HEK293 (cell line): ENCODE measurements around the gene GFOD1.
"Not testable (repeated sequence)": the region's sequence is repeated elsewhere in the genome, so short reads cannot be mapped to it uniquely, and the experiment has no call there.

Source experiments
- CTCF ChIA-PET: fragments of 350-600 bp; formaldehyde crosslinking; extraction: SDS; loops from one replicate; lab custom pipeline; 2021; ENCODE audit warnings: antibody characterized with exemption; lab: Yijun Ruan, JAX
- POLR2A ChIA-PET: fragments of 300-600 bp; formaldehyde crosslinking; extraction: SDS; loops from one replicate; lab custom pipeline; 2020; ENCODE audit warnings: antibody characterized with exemption, inconsistent platforms; lab: Yijun Ruan, JAX
- H3K27ac ChIP-seq: fragments of 200-500 bp; sonication (Bioruptor generic); 2 replicates; pipeline ENCODE4 v1.5.1; 2014; ENCODE audit warnings: low read depth, low read length, control low read depth, inconsistent platforms; ENCODE audit errors: extremely low read depth
- H3K36me3 ChIP-seq, 2 experiments: fragments of 200-500 bp in 1 of 2; sonication (Bioruptor generic) in 1 of 2; 1 replicate in 1 of 2; 2 replicates in 1 of 2; pipeline ENCODE4 v1.5.1; 2014 to 2017; ENCODE audit warnings: inconsistent platforms in 2 of 2, low read length in 2 of 2; ENCODE audit not compliant: control insufficient read depth in 2 of 2, insufficient read depth in 1 of 2
- H3K4me1 ChIP-seq: fragments of 200-500 bp; sonication (Bioruptor generic); 2 replicates; pipeline ENCODE4 v1.5.1; 2014; ENCODE audit warnings: mild to moderate bottlenecking, low read length, inconsistent platforms; ENCODE audit not compliant: control insufficient read depth, insufficient read depth
- H3K4me3 ChIP-seq: 2 replicates; pipeline ENCODE4 v1.5.1; 2011; ENCODE audit warnings: low read depth, mild to moderate bottlenecking, control low read depth, low read length, moderate library complexity
- H3K9me3 ChIP-seq: fragments of 200-500 bp; sonication (Bioruptor generic); 2 replicates; pipeline ENCODE4 v1.5.1; 2014; ENCODE audit warnings: low read depth, low read length, inconsistent platforms; ENCODE audit not compliant: control insufficient read depth, insufficient read depth
- BCL11A ChIP-seq: fragments of 450-650 bp; formaldehyde crosslinking; IDR thresholded peaks from 2 replicates; pipeline ENCODE4 v1.5.1; 2016; ENCODE audit warnings: low read depth, missing biosample characterization, missing genetic modification characterization
- EGR2 ChIP-seq: fragments of 450-650 bp; formaldehyde crosslinking; IDR thresholded peaks from 2 replicates; pipeline ENCODE4 v1.5.1; 2016; ENCODE audit warnings: low read depth, missing biosample characterization, missing genetic modification characterization
- KLF1 ChIP-seq: fragments of 450-650 bp; formaldehyde crosslinking; IDR thresholded peaks from 2 replicates; pipeline ENCODE4 v1.5.1; 2016; ENCODE audit warnings: missing biosample characterization, missing genetic modification characterization
- KLF10 ChIP-seq: fragments of 450-650 bp; IDR thresholded peaks from 2 replicates; pipeline ENCODE4 v1.5.1; 2018; ENCODE audit warnings: missing biosample characterization, mild to moderate bottlenecking, missing genetic modification characterization
- KLF7 ChIP-seq: fragments of 450-650 bp; formaldehyde crosslinking; IDR thresholded peaks from 2 replicates; pipeline ENCODE4 v1.5.1; 2016; ENCODE audit warnings: missing biosample characterization, missing genetic modification characterization, borderline replicate concordance
- KLF9 ChIP-seq: fragments of 450-650 bp; formaldehyde crosslinking; IDR thresholded peaks from 2 replicates; pipeline ENCODE4 v1.5.1; 2016; ENCODE audit warnings: missing biosample characterization, missing genetic modification characterization, low read depth
- SP3 ChIP-seq: fragments of 450-650 bp; formaldehyde crosslinking; IDR thresholded peaks from 2 replicates; pipeline ENCODE4 v1.5.1; 2016; ENCODE audit warnings: missing biosample characterization, missing genetic modification characterization
- ZBTB17 ChIP-seq: fragments of 450-650 bp; formaldehyde crosslinking; IDR thresholded peaks from 2 replicates; pipeline ENCODE4 v1.5.1; 2016; ENCODE audit warnings: missing biosample characterization, missing genetic modification characterization
- ZBTB21 ChIP-seq: fragments of 450-650 bp; formaldehyde crosslinking; IDR thresholded peaks from 2 replicates; pipeline ENCODE4 v1.5.1; 2017; ENCODE audit warnings: missing biosample characterization, missing genetic modification characterization
- ZEB2 ChIP-seq: fragments of 450-650 bp; formaldehyde crosslinking; IDR thresholded peaks from 2 replicates; pipeline ENCODE4 v1.5.1; 2016; ENCODE audit warnings: missing biosample characterization, missing genetic modification characterization
- ZFHX2 ChIP-seq: fragments of 450-650 bp; formaldehyde crosslinking; conservative IDR thresholded peaks from 2 replicates; pipeline ENCODE4 v1.5.1; 2016; ENCODE audit warnings: missing biosample characterization, missing genetic modification characterization
- ZNF133 ChIP-seq: fragments of 450-650 bp; formaldehyde crosslinking; IDR thresholded peaks from 2 replicates; pipeline ENCODE4 v1.5.1; 2016; ENCODE audit warnings: missing biosample characterization, missing genetic modification characterization
- ZNF146 ChIP-seq: fragments of 450-650 bp; formaldehyde crosslinking; IDR thresholded peaks from 2 replicates; pipeline ENCODE4 v1.5.1; 2016; ENCODE audit warnings: missing biosample characterization, missing genetic modification characterization
- ZNF214 ChIP-seq: fragments of 450-650 bp; formaldehyde crosslinking; IDR thresholded peaks from 2 replicates; pipeline ENCODE4 v1.5.1; 2017; ENCODE audit warnings: missing biosample characterization, mild to moderate bottlenecking, missing genetic modification characterization, borderline replicate concordance
- ZNF23 ChIP-seq: fragments of 450-650 bp; formaldehyde crosslinking; IDR thresholded peaks from 2 replicates; pipeline ENCODE4 v1.5.1; 2016; ENCODE audit warnings: missing biosample characterization, missing genetic modification characterization, borderline replicate concordance
- ZNF473 ChIP-seq: fragments of 450-650 bp; formaldehyde crosslinking; IDR thresholded peaks from 2 replicates; pipeline ENCODE4 v1.5.1; 2017; ENCODE audit warnings: missing biosample characterization, missing genetic modification characterization
- ZNF585B ChIP-seq: fragments of 450-650 bp; formaldehyde crosslinking; IDR thresholded peaks from 2 replicates; pipeline ENCODE4 v1.5.1; 2016; ENCODE audit warnings: missing biosample characterization, missing genetic modification characterization
- ZNF610 ChIP-seq: fragments of 450-650 bp; formaldehyde crosslinking; IDR thresholded peaks from 2 replicates; pipeline ENCODE4 v1.5.1; 2016; ENCODE audit warnings: missing biosample characterization, missing genetic modification characterization, borderline replicate concordance
- ZXDB ChIP-seq: fragments of 450-650 bp; formaldehyde crosslinking; IDR thresholded peaks from 2 replicates; pipeline ENCODE4 v1.5.1; 2016; ENCODE audit warnings: missing biosample characterization, missing genetic modification characterization
- TF ChIP-seq, protein P1 (sequence below): fragments of 450-650 bp; IDR thresholded peaks from 2 replicates; pipeline ENCODE4 v1.5.1; 2018; ENCODE audit warnings: missing biosample characterization, missing genetic modification characterization
- TF ChIP-seq, protein P2 (sequence below): fragments of 450-650 bp; formaldehyde crosslinking; IDR thresholded peaks from 2 replicates; pipeline ENCODE4 v1.5.1; 2016; ENCODE audit warnings: missing biosample characterization, missing genetic modification characterization
- TF ChIP-seq, protein P3 (sequence below): fragments of 450-650 bp; formaldehyde crosslinking; IDR thresholded peaks from 2 replicates; pipeline ENCODE4 v1.5.1; 2016; ENCODE audit warnings: missing biosample characterization, missing genetic modification characterization
- TF ChIP-seq, protein P4 (sequence below): fragments of 450-650 bp; formaldehyde crosslinking; conservative IDR thresholded peaks from 2 replicates; pipeline ENCODE4 v1.5.1; 2016; ENCODE audit warnings: low read depth, missing biosample characterization, missing genetic modification characterization

GFOD1 gene

DNA sequence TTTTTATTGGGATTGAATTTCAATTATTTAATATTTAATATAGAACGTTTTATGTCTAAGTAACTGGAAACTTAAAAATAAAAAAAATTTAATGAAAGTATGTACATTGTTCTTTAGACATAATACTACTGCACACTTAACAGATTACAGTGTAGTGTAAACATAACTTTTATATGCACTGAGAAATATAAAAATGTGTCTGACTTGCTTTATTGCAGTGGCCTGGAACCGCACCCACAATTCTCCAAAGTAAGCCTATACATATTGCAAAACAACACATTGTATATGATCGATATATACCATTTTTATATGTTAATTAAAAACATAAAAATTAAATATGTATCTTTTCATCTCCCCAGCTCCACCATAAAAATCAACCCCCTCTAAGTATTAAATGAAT, 42.8 kb downstream of the GFOD1 start (continued):
- TF ChIP-seq, protein P1, sequence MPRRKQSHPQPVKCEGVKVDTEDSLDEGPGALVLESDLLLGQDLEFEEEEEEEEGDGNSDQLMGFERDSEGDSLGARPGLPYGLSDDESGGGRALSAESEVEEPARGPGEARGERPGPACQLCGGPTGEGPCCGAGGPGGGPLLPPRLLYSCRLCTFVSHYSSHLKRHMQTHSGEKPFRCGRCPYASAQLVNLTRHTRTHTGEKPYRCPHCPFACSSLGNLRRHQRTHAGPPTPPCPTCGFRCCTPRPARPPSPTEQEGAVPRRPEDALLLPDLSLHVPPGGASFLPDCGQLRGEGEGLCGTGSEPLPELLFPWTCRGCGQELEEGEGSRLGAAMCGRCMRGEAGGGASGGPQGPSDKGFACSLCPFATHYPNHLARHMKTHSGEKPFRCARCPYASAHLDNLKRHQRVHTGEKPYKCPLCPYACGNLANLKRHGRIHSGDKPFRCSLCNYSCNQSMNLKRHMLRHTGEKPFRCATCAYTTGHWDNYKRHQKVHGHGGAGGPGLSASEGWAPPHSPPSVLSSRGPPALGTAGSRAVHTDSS (tag by site-specific recombination), result no peak

DNA sequence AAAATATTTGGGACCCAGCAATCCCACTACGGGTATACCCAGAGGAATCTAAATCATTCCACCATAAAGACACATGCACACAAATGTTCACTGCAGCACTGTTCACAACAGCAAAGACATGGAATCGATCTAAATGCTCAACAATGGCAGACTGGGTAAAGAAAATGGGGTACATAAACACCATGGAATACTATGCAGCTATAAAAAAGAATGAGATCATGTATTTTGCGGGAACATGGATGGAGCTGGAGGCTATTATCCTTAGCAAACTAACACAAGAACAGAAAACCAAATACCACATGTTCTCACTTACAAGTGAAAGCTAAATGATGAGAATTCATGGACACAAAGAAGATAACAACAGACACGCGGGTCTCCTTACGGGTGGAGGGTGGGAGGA, 43.4 kb downstream of the GFOD1 start:
- H3K4me1 ChIP-seq, result peaks cover 13% of the 10 kb centered on the region
- H3K36me3 ChIP-seq, H3K27ac ChIP-seq, H3K4me3 ChIP-seq, H3K9me3 ChIP-seq, POLR2A ChIA-PET: not testable (repeated sequence)
- peak; percentile 85 for TF ChIP-seq ZNF146 (tag by site-specific recombination)
- TF ChIP-seq, protein P2, sequence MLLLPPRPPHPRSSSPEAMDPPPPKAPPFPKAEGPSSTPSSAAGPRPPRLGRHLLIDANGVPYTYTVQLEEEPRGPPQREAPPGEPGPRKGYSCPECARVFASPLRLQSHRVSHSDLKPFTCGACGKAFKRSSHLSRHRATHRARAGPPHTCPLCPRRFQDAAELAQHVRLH, result 0 out of 2 replicates have a peak, but pooled peaks have one; percentile 46
- CTCF ChIA-PET, result interaction anchor here (0.6 to 1.1 kb wide), 3 partner anchors 11 to 176 kb away, joined by 3 to 4 read pairs (median 4); partner anchors contain the start of gene SIRT5

DNA sequence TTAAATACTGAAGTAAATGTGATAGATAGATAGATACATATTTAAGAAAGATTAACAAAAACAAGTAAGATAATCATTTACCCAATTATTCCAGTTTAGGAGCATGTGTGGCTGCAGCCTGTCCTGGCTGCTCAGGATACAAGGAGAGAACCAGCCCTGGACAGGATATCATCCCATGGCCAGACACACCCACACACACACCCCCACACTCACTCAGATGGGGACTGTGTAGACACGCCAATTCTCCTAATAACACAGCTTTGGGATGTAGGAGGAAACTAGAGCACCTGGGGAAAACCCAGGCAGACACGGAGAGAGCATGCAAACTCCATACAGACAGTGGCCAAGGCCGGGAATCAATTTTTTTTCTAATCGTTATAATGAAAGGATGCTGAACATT, 45.6 kb downstream of the GFOD1 start:
- POLR2A ChIA-PET, result no interaction called here
- Histone ChIP-seq H3K4me1 (peaks cover 12% of the 10 kb centered on the region), H3K36me3 (no peaks in the 10 kb centered on the region), H3K27ac (no peak overlapping the region), H3K9me3 (no peaks in the 10 kb centered on the region), H3K4me3 (no peak overlapping the region)
- CTCF ChIA-PET, result interaction anchor here (0.7 kb wide), 1 partner anchor 91 kb away, joined by 3 read pairs; no protein-coding TSS in a partner anchor
- TF ChIP-seq BCL11A (no peak), EGR2 (tag by site-specific recombination) (peak; percentile 78), ZEB2 (tag by site-specific recombination) (no peak), KLF9 (tag by site-specific recombination) (peak; percentile 51), KLF10 (tag by site-specific recombination) (peak; percentile 70), ZBTB17 (tag by site-specific recombination) (no peak), ZNF473 (tag by site-specific recombination) (no peak), ZNF214 (no peak), ZNF133 (tag by site-specific recombination) (no peak), ZFHX2 (peak; percentile 89), KLF1 (tag by site-specific recombination) (no peak), ZNF23 (tag by site-specific recombination) (no peak)

DNA sequence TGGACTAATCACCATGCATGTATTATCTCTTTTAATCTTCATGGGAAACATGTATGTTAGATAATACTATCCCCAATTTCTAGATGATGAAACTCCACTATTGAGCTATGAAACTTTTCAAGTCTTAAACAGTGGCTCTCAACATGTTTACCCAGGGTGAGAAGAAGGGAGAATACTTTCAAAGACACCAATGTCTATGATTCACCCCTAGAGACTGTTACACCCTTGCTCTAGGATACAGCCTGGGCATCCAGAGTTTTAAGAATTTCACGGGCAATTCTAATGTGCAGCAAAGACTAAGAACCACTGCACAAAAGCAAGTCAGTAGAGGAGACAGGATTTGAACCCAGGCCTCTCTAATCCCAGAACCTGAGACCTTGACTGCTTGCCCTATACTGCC, 47.8 kb downstream of the GFOD1 start:
- H3K4me3 ChIP-seq, result no peak overlapping the region
- no peak overlapping the region for H3K27ac ChIP-seq
- H3K36me3 ChIP-seq, result no peaks in the 10 kb centered on the region
- TF ChIP-seq ZNF610 (tag by site-specific recombination), result no peak
- TF ChIP-seq, protein P3, sequence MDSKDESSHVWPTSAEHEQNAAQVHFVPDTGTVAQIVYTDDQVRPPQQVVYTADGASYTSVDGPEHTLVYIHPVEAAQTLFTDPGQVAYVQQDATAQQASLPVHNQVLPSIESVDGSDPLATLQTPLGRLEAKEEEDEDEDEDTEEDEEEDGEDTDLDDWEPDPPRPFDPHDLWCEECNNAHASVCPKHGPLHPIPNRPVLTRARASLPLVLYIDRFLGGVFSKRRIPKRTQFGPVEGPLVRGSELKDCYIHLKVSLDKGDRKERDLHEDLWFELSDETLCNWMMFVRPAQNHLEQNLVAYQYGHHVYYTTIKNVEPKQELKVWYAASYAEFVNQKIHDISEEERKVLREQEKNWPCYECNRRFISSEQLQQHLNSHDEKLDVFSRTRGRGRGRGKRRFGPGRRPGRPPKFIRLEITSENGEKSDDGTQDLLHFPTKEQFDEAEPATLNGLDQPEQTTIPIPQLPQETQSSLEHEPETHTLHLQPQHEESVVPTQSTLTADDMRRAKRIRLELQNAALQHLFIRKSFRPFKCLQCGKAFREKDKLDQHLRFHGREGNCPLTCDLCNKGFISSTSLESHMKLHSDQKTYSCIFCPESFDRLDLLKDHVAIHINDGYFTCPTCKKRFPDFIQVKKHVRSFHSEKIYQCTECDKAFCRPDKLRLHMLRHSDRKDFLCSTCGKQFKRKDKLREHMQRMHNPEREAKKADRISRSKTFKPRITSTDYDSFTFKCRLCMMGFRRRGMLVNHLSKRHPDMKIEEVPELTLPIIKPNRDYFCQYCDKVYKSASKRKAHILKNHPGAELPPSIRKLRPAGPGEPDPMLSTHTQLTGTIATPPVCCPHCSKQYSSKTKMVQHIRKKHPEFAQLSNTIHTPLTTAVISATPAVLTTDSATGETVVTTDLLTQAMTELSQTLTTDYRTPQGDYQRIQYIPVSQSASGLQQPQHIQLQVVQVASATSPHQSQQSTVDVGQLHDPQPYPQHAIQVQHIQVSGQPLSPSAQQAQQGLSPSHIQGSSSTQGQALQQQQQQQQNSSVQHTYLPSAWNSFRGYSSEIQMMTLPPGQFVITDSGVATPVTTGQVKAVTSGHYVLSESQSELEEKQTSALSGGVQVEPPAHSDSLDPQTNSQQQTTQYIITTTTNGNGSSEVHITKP (tag by site-specific recombination), result no peak
- TF ChIP-seq KLF7 (tag by site-specific recombination), result no peak
- no peak for TF ChIP-seq ZBTB21
- no peak for TF ChIP-seq ZNF585B (tag by site-specific recombination)
- TF ChIP-seq, protein P4, sequence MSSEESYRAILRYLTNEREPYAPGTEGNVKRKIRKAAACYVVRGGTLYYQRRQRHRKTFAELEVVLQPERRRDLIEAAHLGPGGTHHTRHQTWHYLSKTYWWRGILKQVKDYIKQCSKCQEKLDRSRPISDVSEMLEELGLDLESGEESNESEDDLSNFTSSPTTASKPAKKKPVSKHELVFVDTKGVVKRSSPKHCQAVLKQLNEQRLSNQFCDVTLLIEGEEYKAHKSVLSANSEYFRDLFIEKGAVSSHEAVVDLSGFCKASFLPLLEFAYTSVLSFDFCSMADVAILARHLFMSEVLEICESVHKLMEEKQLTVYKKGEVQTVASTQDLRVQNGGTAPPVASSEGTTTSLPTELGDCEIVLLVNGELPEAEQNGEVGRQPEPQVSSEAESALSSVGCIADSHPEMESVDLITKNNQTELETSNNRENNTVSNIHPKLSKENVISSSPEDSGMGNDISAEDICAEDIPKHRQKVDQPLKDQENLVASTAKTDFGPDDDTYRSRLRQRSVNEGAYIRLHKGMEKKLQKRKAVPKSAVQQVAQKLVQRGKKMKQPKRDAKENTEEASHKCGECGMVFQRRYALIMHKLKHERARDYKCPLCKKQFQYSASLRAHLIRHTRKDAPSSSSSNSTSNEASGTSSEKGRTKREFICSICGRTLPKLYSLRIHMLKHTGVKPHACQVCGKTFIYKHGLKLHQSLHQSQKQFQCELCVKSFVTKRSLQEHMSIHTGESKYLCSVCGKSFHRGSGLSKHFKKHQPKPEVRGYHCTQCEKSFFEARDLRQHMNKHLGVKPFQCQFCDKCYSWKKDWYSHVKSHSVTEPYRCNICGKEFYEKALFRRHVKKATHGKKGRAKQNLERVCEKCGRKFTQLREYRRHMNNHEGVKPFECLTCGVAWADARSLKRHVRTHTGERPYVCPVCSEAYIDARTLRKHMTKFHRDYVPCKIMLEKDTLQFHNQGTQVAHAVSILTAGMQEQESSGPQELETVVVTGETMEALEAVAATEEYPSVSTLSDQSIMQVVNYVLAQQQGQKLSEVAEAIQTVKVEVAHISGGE (tag by site-specific recombination), result no peak
- TF ChIP-seq ZXDB (tag by site-specific recombination), result no peak
- TF ChIP-seq SP3, result no peak
- TF ChIP-seq, all 188 proteins: peak for 0
- ChIA-PET POLR2A (no interaction called here), CTCF (interaction anchor here (0.6 kb wide), 2 partner anchors 47 to 786 kb away, joined by 3 to 7 read pairs; no protein-coding TSS in a partner anchor)
- H3K4me1 ChIP-seq, result peaks cover 11% of the 10 kb centered on the region
- H3K9me3 ChIP-seq, result no peaks in the 10 kb centered on the region
